Neural cell (in vitro differentiated cells): Measurements from ENCODE around the gene MMAB.

Experiments used
- CTCF ChIP-seq: fragments of 450-650 bp; IDR thresholded peaks from 2 replicates; pipeline ENCODE4 v1.5.1; 2014; ENCODE audit warnings: antibody characterized with exemption, mild to moderate bottlenecking, moderate library complexity; ENCODE audit not compliant: poor library complexity, severe bottlenecking
- EP300 ChIP-seq: fragments of 450-650 bp; conservative IDR thresholded peaks from 2 replicates; pipeline ENCODE4 v1.6.1; 2014; ENCODE audit warnings: antibody characterized with exemption, mild to moderate bottlenecking, moderate library complexity; ENCODE audit not compliant: poor library complexity, severe bottlenecking
- EZH2 ChIP-seq: fragments of 200-600, 300-800 bp; shearing (Covaris generic), sonication (generic); IDR thresholded peaks from 2 replicates; pipeline ENCODE4 v1.6.1; 2014; ENCODE audit warnings: antibody characterized with exemption, low read length, borderline replicate concordance, mild to moderate bottlenecking; ENCODE audit not compliant: insufficient read depth, poor library complexity, severe bottlenecking
- MXI1 ChIP-seq: fragments of 450-650 bp; conservative IDR thresholded peaks from 2 replicates; pipeline ENCODE4 v1.6.1; 2014; ENCODE audit warnings: antibody characterized with exemption, mild to moderate bottlenecking; ENCODE audit not compliant: poor library complexity, severe bottlenecking
- POLR2AphosphoS5 ChIP-seq: IDR thresholded peaks from 2 replicates; pipeline ENCODE4 v1.6.1; 2012
- RAD21 ChIP-seq: fragments of 450-650 bp; conservative IDR thresholded peaks from 2 replicates; pipeline ENCODE4 v1.6.1; 2014; ENCODE audit warnings: antibody characterized with exemption, mild to moderate bottlenecking, moderate library complexity
- TAF1 ChIP-seq: IDR thresholded peaks from 2 replicates; pipeline ENCODE4 v1.6.1; 2012; ENCODE audit warnings: low read depth

GRCh38 chr12:109607618-109608017, 34.3 kb upstream of the MMAB start:
- TF ChIP-seq CTCF (no peak), RAD21 (no peak), TAF1 (no peak), EZH2 (no peak), EP300 (no peak), MXI1 (no peak), POLR2AphosphoS5 (no peak)
